GM12878 (cell line): ENCODE measurements around the gene SEMA6C. TPM values are rescaled to one million over a fixed set of nuclear protein-coding genes. Genes with fewer than 3 reads are reported as not detected.

Experiments used
- CHD4 ChIP-seq: fragments of 200-600 bp; sonication (generic); IDR thresholded peaks from 2 replicates; pipeline ENCODE4 v1.6.1; 2016; ENCODE audit warnings: mild to moderate bottlenecking
- CTCF ChIP-seq, 3 experiments: IDR thresholded peaks in 2 of 3; conservative IDR thresholded peaks in 1 of 3; 2 replicates each; pipeline ENCODE4 v1.5.1; 2011; ENCODE audit warnings: low read depth in 3 of 3, low read length in 3 of 3, mild to moderate bottlenecking in 3 of 3, control low read depth in 2 of 3, moderate library complexity in 2 of 3, inconsistent platforms in 1 of 3, mixed read lengths in 1 of 3; ENCODE audit not compliant: control insufficient read depth in 2 of 3, insufficient read depth in 1 of 3; ENCODE audit errors: extremely low read depth in 1 of 3
- MXI1 ChIP-seq: fragments of 150-350 bp; IDR thresholded peaks from 2 replicates; pipeline ENCODE4 v1.6.1; 2011; ENCODE audit warnings: low read depth, mild to moderate bottlenecking, inconsistent platforms, low read length, improper control_type of control experiment
- SIN3A ChIP-seq: IDR thresholded peaks from 2 replicates; pipeline ENCODE4 v1.6.1; 2012; ENCODE audit warnings: low read depth, low read length, improper control_type of control experiment
- SP1 ChIP-seq: IDR thresholded peaks from one replicate; pipeline ENCODE4 v1.6.1; 2011; ENCODE audit warnings: low read depth, low read length
- STAT1 ChIP-seq: fragments of 450-650 bp; conservative IDR thresholded peaks from 2 replicates; pipeline ENCODE4 v1.6.1; 2014; ENCODE audit warnings: antibody characterized with exemption, mild to moderate bottlenecking
- TCF12 ChIP-seq: IDR thresholded peaks from 2 replicates; pipeline ENCODE4 v1.6.1; 2011; ENCODE audit warnings: low read depth, mild to moderate bottlenecking, low read length
- USF2 ChIP-seq: IDR thresholded peaks from 2 replicates; pipeline ENCODE4 v1.6.1; 2011; ENCODE audit warnings: low read depth, low read length, improper control_type of control experiment, borderline replicate concordance
- polyA plus RNA-seq, 11 experiments: library from polyadenylated mRNA; depleted of rRNA in 4 of 11; unstranded in 6 of 11; stranded (reverse) in 5 of 11; fragments of >200 nt; fragmentation: Nextera tagmentation in 4 of 11; fragmentation: Illumina TruSeq in 1 of 11; extraction: Ambion mirVana in 4 of 11; extraction: Trizol in 1 of 11; gene quantifications; 1 replicate in 1 of 11; 2 replicates in 10 of 11; pipeline versions ENCODE4 v1.2.1 to v1.2.3, GENCODE V29; 2011 to 2016; ENCODE audit warnings: inconsistent platforms in 2 of 11, missing spikeins in 2 of 11, low read depth in 1 of 11
- total RNA-seq, 4 experiments: library from RNA; depleted of rRNA in 3 of 4; stranded (reverse); fragments of >200 nt in 3 of 4; fragmentation: Illumina TruSeq in 1 of 4; extraction: Trizol in 1 of 4; gene quantifications; 2 replicates each; pipeline versions ENCODE4 v1.2.1 to v1.2.3, GENCODE V29; 2013 to 2021

SEMA6C gene
- total and polyA plus RNA-seq, 10 of the 15 experiments (the other 5 are each of a cell fraction or from before 2014, with no cell fraction given): 0.13 to 2.2 (median 0.29) TPM; not detected in 1

GRCh38 chr1:151165738-151166504 lies 19.5 kb upstream of the SEMA6C start, which contains the start of the genes LYSMD1 and SCNM1 (continued):
- TF ChIP-seq TCF12 (no peak), MXI1 (peak; percentile 88), SP1 (peak; percentile 79), CHD4 (no peak), SIN3A (no peak; the same call in 1 of the 2 replicates), CTCF (IDR thresholded peaks at IDR 0.05 in 2 of 3, conservative IDR thresholded peaks at IDR 0.05 in 1 of 3; ENCODE audit: control insufficient read depth in 2 of 3, extremely low read depth in 1 of 3, insufficient read depth in 1 of 3, low read depth in 3 of 3, low read length in 3 of 3) (no peak), USF2 (no peak), STAT1 (peak; percentile 94; the same call in 1 of the 2 replicates)
